CD4-positive, alpha-beta T cell (primary cell): ENCODE measurements around the gene MRPS15. TPM values are rescaled to one million over a fixed set of nuclear protein-coding genes. Genes with fewer than 3 reads are reported as not detected.

Source experiments
- ATAC-seq: fragments of 200-7000 bp; cut with Tn5 transposase; one replicate; pipeline ENCODE4 v1.10.0; 2022; ENCODE audit warnings: mild to moderate bottlenecking; ENCODE audit not compliant: poor library complexity
- CTCF ChIA-PET: fragments of 350-600 bp; sonication (Branson Sonifier 250); formaldehyde crosslinking; loops from one replicate; lab custom pipeline; 2021; ENCODE audit warnings: antibody characterized with exemption, inconsistent platforms; lab: Charles Lee
- POLR2A ChIA-PET: fragments of 350-600 bp; sonication (Branson Sonifier 250); formaldehyde crosslinking; loops from one replicate; lab custom pipeline; 2021; ENCODE audit warnings: antibody characterized with exemption, inconsistent platforms; lab: Charles Lee
- DNase-seq, 14 experiments: peaks; one replicate each; pipeline ENCODE4 v3.0.0-alpha.2; 2013 to 2020; ENCODE audit warnings: mixed read lengths in 2 of 14
- H3K27ac ChIP-seq, 2 donors: one replicate each; pipeline versions ENCODE4 v1.5.1 to v1.7.0; 2013; ENCODE audit warnings: low read length in 2 of 2, low read depth in 1 of 2, mild to moderate bottlenecking in 1 of 2
- H3K27me3 ChIP-seq, 2 experiments: 1 replicate in 1 of 2; 2 replicates in 1 of 2; pipeline versions ENCODE4 v1.6.1 to v1.7.0; 2013; ENCODE audit warnings: low read length in 2 of 2, control low read depth in 1 of 2, mild to moderate bottlenecking in 1 of 2, moderate library complexity in 1 of 2; ENCODE audit not compliant: insufficient read depth in 2 of 2, control insufficient read depth in 1 of 2
- H3K36me3 ChIP-seq: one replicate; pipeline ENCODE4 v1.6.1; 2013; ENCODE audit warnings: low read length, control low read depth; ENCODE audit not compliant: insufficient read depth
- H3K4me1 ChIP-seq: one replicate; pipeline ENCODE4 v1.6.1; 2013; ENCODE audit warnings: low read length, control low read depth; ENCODE audit not compliant: insufficient read depth
- H3K4me3 ChIP-seq: one replicate; pipeline ENCODE4 v1.5.1; 2013; ENCODE audit warnings: mild to moderate bottlenecking, low read length, moderate library complexity
- H3K9me3 ChIP-seq, 2 experiments: 1 replicate in 1 of 2; 2 replicates in 1 of 2; pipeline versions ENCODE4 v1.6.1 to v1.7.0; 2013; ENCODE audit warnings: low read length in 2 of 2, mild to moderate bottlenecking in 2 of 2, control low read depth in 1 of 2, moderate library complexity in 1 of 2; ENCODE audit not compliant: control insufficient read depth in 1 of 2, insufficient read depth in 1 of 2
- H3K27ac Mint-ChIP-seq: one replicate; pipeline ENCODE4 v1.8.0; 2020; ENCODE audit warnings: mixed read lengths
- H3K27me3 Mint-ChIP-seq: one replicate; pipeline ENCODE4 v1.8.0; 2021; ENCODE audit warnings: mixed read lengths
- H3K36me3 Mint-ChIP-seq: one replicate; pipeline ENCODE4 v1.8.0; 2021; ENCODE audit warnings: low read depth, mixed read lengths
- H3K4me1 Mint-ChIP-seq: one replicate; pipeline ENCODE4 v1.8.0; 2021; ENCODE audit warnings: low read depth, mixed read lengths
- H3K4me3 Mint-ChIP-seq: one replicate; pipeline ENCODE4 v1.8.0; 2020; ENCODE audit warnings: mild to moderate bottlenecking, mixed read lengths
- H3K9me3 Mint-ChIP-seq: one replicate; pipeline ENCODE4 v1.8.0; 2020; ENCODE audit warnings: mixed read lengths
- CTCF ChIP-seq: fragments of 200-600 bp; IDR thresholded peaks from one replicate; pipeline ENCODE4 v1.8.0; 2022; ENCODE audit warnings: antibody characterized with exemption, mild to moderate bottlenecking
- intact Hi-C, 2 experiments: fragments of 100-400 bp; cut with DNase I in 1 of 2; cut with micrococcal nuclease in 1 of 2; formaldehyde crosslinking; loops; one replicate each; pipeline versions ENCODE4 v1.15.1 to v1.9.0; 2023 to 2025; cut with DNase I, micrococcal nuclease
- total RNA-seq, 174 experiments: library from RNA in 2 of 174; stranded (reverse) in 2 of 174; gene quantifications; one replicate each; pipeline ENCODE4 v1.2.3 and lab custom pipeline; 2021 to 2026

Gene MRPS15
- total RNA-seq, 2 experiments from 2014 or later, result 35.4 to 36.4 TPM

GRCh38 chr1:36450270-36450918 is 13.8 kb downstream of the MRPS15 start, which contains the start of gene OSCP1:
TSS of gene OSCP1 (minus strand) at chr1:36450451. CDS start at chr1:36450369, 82 bp downstream.
- TF ChIP-seq CTCF, result no peak
- POLR2A ChIA-PET, result interaction anchor here (0.6 to 3.9 kb wide), 8 partner anchors 11 to 519 kb away, joined by 3 to 50 read pairs (median 4); partner anchors contain the start of genes AGO3, LSM10, MRPS15 and THRAP3

DNA sequence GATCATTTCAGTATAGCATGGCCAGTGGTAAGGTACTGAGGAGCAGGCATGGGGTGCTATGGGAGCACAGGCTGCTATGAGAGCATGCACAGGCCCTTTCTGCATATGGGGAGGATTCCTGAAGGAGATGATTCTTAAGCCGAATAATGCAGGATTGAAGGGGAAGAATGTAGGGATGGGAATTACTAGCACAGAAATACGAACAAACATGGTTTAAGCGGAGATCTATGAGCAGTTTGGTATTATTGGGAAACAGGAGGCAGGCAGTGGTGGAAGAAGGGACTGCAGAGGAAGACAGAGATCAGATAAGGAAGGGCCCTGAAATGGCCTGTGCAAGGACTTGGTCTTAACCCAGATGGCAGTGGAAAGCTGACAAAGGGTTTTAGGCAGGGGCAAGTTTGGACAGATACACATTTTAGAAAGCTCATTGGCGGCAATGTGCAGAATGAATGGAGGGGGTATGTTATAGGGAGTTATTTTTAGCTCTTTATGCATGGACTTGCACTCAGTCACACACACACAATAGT is 15.6 kb downstream of the MRPS15 start:
- CTCF ChIA-PET, result no interaction called here
- POLR2A ChIA-PET, result interaction anchor here (3.9 kb wide), 1 partner anchor 15 kb away, joined by 50 read pairs; the partner anchor contains the start of gene MRPS15
- no peak for TF ChIP-seq CTCF
- H3K36me3 ChIP-seq, result no peaks in the 10 kb centered on the region
- H3K4me1 ChIP-seq, result peaks cover 15% of the 10 kb centered on the region
- Mint-ChIP-seq H3K4me3 (peak overlapping the region; percentile 66), H3K36me3 (no peaks in the 10 kb centered on the region), H3K4me1 (peaks cover 23% of the 10 kb centered on the region), H3K9me3 (no peaks in the 10 kb centered on the region), H3K27me3 (no peaks in the 10 kb centered on the region), H3K27ac (peak overlapping the region; percentile 16)
- no peak overlapping the region for H3K4me3 ChIP-seq
- ATAC-seq (no peak), DNase-seq (no peak)
- no peak overlapping the region for H3K27ac ChIP-seq
- intact Hi-C loops, result loop anchor here in 1 of 2 experiments (5.0 kb wide), 2 partner anchors 204 to 984 kb away; no protein-coding TSS in a partner anchor
- H3K9me3 ChIP-seq, result no peaks in the 10 kb centered on the region
- H3K27me3 ChIP-seq, result no peaks in the 10 kb centered on the region

More at GRCh38 chr1:36450270-36450918, 13.8 kb downstream of the MRPS15 start, which contains the start of gene OSCP1:
- H3K27ac ChIP-seq, result peak within 1 kb of the TSS; percentile 82 to 89
- ATAC-seq (peak; percentile 92), DNase-seq (peak; percentile 63 to 94 (median 80))
- peaks cover 23% of the 10 kb centered on the region for H3K4me1 Mint-ChIP-seq
- H3K27ac Mint-ChIP-seq, result peak within 1 kb of the TSS; percentile 91
- peak within 1 kb of the TSS; percentile 95 for H3K4me3 Mint-ChIP-seq
- H3K27me3 Mint-ChIP-seq, result no peaks in the 10 kb centered on the region
- H3K9me3 ChIP-seq, result no peaks in the 10 kb centered on the region
- H3K4me3 ChIP-seq, result peak within 1 kb of the TSS; percentile 83
- peaks cover 17% of the 10 kb centered on the region for H3K36me3 Mint-ChIP-seq
- peaks cover 9% of the 10 kb centered on the region for H3K36me3 ChIP-seq
- no peaks in the 10 kb centered on the region for H3K27me3 ChIP-seq
- H3K9me3 Mint-ChIP-seq, result no peaks in the 10 kb centered on the region
- intact Hi-C loops, result loop anchor here (1.0 to 5.0 kb wide), 4 partner anchors 14 to 1242 kb away; partner anchors contain the start of genes MRPS15 (in 2 of the 2) and CDCA8 (in 1 of the 2)
- H3K4me1 ChIP-seq, result peaks cover 15% of the 10 kb centered on the region
- CTCF ChIA-PET, result interaction anchor here (0.9 to 1.0 kb wide), 2 partner anchors 14 to 262 kb away, joined by 3 to 4 read pairs; partner anchors contain the start of gene MRPS15

- ATAC-seq (no peak), DNase-seq (no peak)
- ChIA-PET POLR2A (interaction anchor here (0.9 kb wide), 1 partner anchor 17 kb away, joined by 4 read pairs; the partner anchor contains the start of gene MRPS15), CTCF (no interaction called here)
- Histone ChIP-seq H3K27ac (no peak overlapping the region), H3K9me3 (no peaks in the 10 kb centered on the region), H3K27me3 (no peaks in the 10 kb centered on the region), H3K4me3 (no peak overlapping the region), H3K36me3 (no peaks in the 10 kb centered on the region), H3K4me1 (peaks cover 15% of the 10 kb centered on the region)
- Mint-ChIP-seq H3K4me1 (peaks cover 20% of the 10 kb centered on the region), H3K36me3 (no peaks in the 10 kb centered on the region), H3K27me3 (no peaks in the 10 kb centered on the region), H3K9me3 (no peaks in the 10 kb centered on the region), H3K27ac (no peak overlapping the region), H3K4me3 (peak overlapping the region; percentile 21)
- intact Hi-C loops, result loop anchor here in 1 of 2 experiments (5.0 kb wide), 2 partner anchors 205 to 985 kb away; no protein-coding TSS in a partner anchor
- no peak for TF ChIP-seq CTCF
Measured at GRCh38 chr1:36447450-36447849, 16.7 kb downstream of the MRPS15 start.
